ENCODE results near the gene OR2D3. TPM values are rescaled to one million over a fixed set of nuclear protein-coding genes. Genes with fewer than 3 reads are reported as not detected.

The OR2D3 gene
- total RNA-seq, 6 experiments from 2014 or later, result not detected

GRCh38 chr11:6911378-6911777 lies 9.4 kb upstream of the OR2D3 start:
- no peak for ATAC-seq
- no peaks in the 10 kb centered on the region for H3K4me1 ChIP-seq
- no peak for DNase-seq
- no peak overlapping the region for H3K4me3 ChIP-seq
- no peaks in the 10 kb centered on the region for H3K9me3 ChIP-seq
- H3K36me3 ChIP-seq, result no peaks in the 10 kb centered on the region
- TF ChIP-seq, protein P1, sequence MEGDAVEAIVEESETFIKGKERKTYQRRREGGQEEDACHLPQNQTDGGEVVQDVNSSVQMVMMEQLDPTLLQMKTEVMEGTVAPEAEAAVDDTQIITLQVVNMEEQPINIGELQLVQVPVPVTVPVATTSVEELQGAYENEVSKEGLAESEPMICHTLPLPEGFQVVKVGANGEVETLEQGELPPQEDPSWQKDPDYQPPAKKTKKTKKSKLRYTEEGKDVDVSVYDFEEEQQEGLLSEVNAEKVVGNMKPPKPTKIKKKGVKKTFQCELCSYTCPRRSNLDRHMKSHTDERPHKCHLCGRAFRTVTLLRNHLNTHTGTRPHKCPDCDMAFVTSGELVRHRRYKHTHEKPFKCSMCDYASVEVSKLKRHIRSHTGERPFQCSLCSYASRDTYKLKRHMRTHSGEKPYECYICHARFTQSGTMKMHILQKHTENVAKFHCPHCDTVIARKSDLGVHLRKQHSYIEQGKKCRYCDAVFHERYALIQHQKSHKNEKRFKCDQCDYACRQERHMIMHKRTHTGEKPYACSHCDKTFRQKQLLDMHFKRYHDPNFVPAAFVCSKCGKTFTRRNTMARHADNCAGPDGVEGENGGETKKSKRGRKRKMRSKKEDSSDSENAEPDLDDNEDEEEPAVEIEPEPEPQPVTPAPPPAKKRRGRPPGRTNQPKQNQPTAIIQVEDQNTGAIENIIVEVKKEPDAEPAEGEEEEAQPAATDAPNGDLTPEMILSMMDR (IDR thresholded peaks at IDR 0.05), result no peak
- no peak for TF ChIP-seq POLR2A (IDR thresholded peaks at IDR 0.05)
- no peaks in the 10 kb centered on the region for H3K27me3 ChIP-seq
- WGBS (ENCODE audit: insufficient coverage, low coverage, low lambda C conversion rate, missing lambda C conversion rate), result 88% methylated on average over 3 of the region's 3 CpGs
- no peak overlapping the region for H3K27ac ChIP-seq
- intact Hi-C loops (cut with DNase I), result no loop called here

GRCh38 chr11:6911948-6912347 lies 8.9 kb upstream of the OR2D3 start:
- ATAC-seq (no peak), DNase-seq (no peak)
- Histone ChIP-seq H3K27ac (no peak overlapping the region), H3K4me1 (no peaks in the 10 kb centered on the region), H3K4me3 (no peak overlapping the region), H3K36me3 (no peaks in the 10 kb centered on the region), H3K9me3 (no peaks in the 10 kb centered on the region), H3K27me3 (no peaks in the 10 kb centered on the region)
- 30% methylated on average over 3 of the region's 3 CpGs for WGBS (ENCODE audit: insufficient coverage, low coverage, low lambda C conversion rate, missing lambda C conversion rate)
- TF ChIP-seq POLR2A (IDR thresholded peaks at IDR 0.05), result no peak
- TF ChIP-seq, protein P1 (IDR thresholded peaks at IDR 0.05), result no peak
- intact Hi-C loops (cut with DNase I), result no loop called here

DNA sequence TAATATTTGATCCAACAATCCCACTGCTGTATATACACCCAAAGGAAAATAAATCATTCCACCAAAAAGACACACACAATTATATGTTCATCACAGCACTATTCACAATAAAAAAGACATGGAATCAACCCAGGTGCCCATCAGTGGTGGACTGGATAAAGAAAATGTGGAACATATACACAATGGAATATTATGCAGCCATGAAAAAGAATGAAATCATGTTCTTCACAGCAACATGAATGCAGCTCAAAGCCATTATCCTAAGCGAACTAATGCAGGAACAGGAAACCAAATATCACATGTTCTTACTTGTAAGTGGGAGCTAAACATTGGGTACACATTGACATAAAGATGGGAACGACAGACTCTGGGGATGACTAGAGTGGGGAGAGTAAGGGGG lies 1.1 kb upstream of the OR2D3 start:
- intact Hi-C loops (cut with DNase I), result no loop called here
- WGBS (ENCODE audit: insufficient coverage, low coverage, low lambda C conversion rate, missing lambda C conversion rate), result 38% methylated on average over 2 of the region's 2 CpGs

GRCh38 chr11:6925007-6925577 lies 4.3 kb downstream of the OR2D3 start:
- intact Hi-C loops (cut with DNase I), result no loop called here
- ATAC-seq (no peak), DNase-seq (no peak)
- Histone ChIP-seq H3K36me3 (no peaks in the 10 kb centered on the region), H3K27me3 (peaks cover 0 to 5% of the 10 kb centered on the region in 2 donors), H3K4me1 (peaks cover 0 to 5% (median 0%) of the 10 kb centered on the region in 4 donors), H3K4me3 (no peak overlapping the region), H3K9me3 (no peaks in the 10 kb centered on the region), H3K27ac (no peak overlapping the region)
- TF ChIP-seq POLR2A (IDR thresholded peaks at IDR 0.05), result no peak
- TF ChIP-seq, protein P1 (IDR thresholded peaks at IDR 0.05), result no peak

More for the DNA sequence above, 1.1 kb upstream of the OR2D3 start:
- TF ChIP-seq POLR2A (IDR thresholded peaks at IDR 0.05), result no peak
- TF ChIP-seq, protein P1 (IDR thresholded peaks at IDR 0.05), result no peak
- DNase-seq (no peak), ATAC-seq (no peak)
- H3K27me3 ChIP-seq, result no peaks in the 10 kb centered on the region
- H3K4me3 ChIP-seq, result no peak overlapping the region
- no peaks in the 10 kb centered on the region for H3K36me3 ChIP-seq
- H3K27ac ChIP-seq, result no peak overlapping the region
- H3K9me3 ChIP-seq, result no peaks in the 10 kb centered on the region
- H3K4me1 ChIP-seq, result no peaks in the 10 kb centered on the region
